CD4-positive, alpha-beta memory T cell (primary cell): ENCODE results near the gene MCF2L. TPM values are rescaled to one million over a fixed set of nuclear protein-coding genes. Genes with fewer than 3 reads are reported as not detected.
A peak's percentile ranks its signal among the peaks of the same experiment; 100 is the strongest.
"Not testable (repeated sequence)": the region's sequence is repeated elsewhere in the genome, so short reads cannot be mapped to it uniquely, and the experiment has no call there.

ENCODE experiments used
- CTCF ChIA-PET: fragments of 350-600 bp; sonication (Branson Sonifier 250); formaldehyde crosslinking; loops from one replicate; lab custom pipeline; 2021; ENCODE audit warnings: inconsistent platforms; ENCODE audit not compliant: partially characterized antibody; lab: Charles Lee
- POLR2A ChIA-PET: fragments of 350-600 bp; sonication (Branson Sonifier 250); formaldehyde crosslinking; loops from one replicate; lab custom pipeline; 2021; ENCODE audit not compliant: partially characterized antibody; lab: Charles Lee
- DNase-seq, 5 donors: peaks; one replicate each; pipeline versions ENCODE4 v3.0.0 to v3.0.0-alpha.2; 2020 to 2022; ENCODE audit warnings: mixed read lengths in 1 of 5
- H3K27ac ChIP-seq: one replicate; pipeline ENCODE4 v1.7.0; 2013; ENCODE audit warnings: low read depth, low read length
- H3K27me3 ChIP-seq: 2 replicates; pipeline ENCODE4 v1.7.0; 2013; ENCODE audit warnings: mild to moderate bottlenecking, low read length, moderate library complexity; ENCODE audit not compliant: insufficient read depth
- H3K36me3 ChIP-seq: 2 replicates; pipeline ENCODE4 v1.7.0; 2013; ENCODE audit warnings: mild to moderate bottlenecking, low read length, moderate library complexity; ENCODE audit not compliant: insufficient read depth
- H3K4me1 ChIP-seq: 2 replicates; pipeline ENCODE4 v1.7.0; 2013; ENCODE audit warnings: mild to moderate bottlenecking, low read length, moderate library complexity; ENCODE audit not compliant: insufficient read depth
- H3K4me3 ChIP-seq, 2 donors: one replicate each; pipeline ENCODE4 v1.7.0; 2013; ENCODE audit warnings: low read length in 2 of 2, mild to moderate bottlenecking in 1 of 2
- H3K9me3 ChIP-seq, 2 donors: one replicate each; pipeline ENCODE4 v1.7.0; 2013; ENCODE audit warnings: low read length in 2 of 2, control low read depth in 1 of 2; ENCODE audit not compliant: control insufficient read depth in 1 of 2
- H3K27ac Mint-ChIP-seq, 7 donors: one replicate each; pipeline ENCODE4 v1.8.0; 2020 to 2021; ENCODE audit warnings: mixed read lengths in 7 of 7, mild to moderate bottlenecking in 6 of 7, inconsistent platforms in 3 of 7, moderate library complexity in 3 of 7
- H3K27me3 Mint-ChIP-seq, 2 donors: one replicate each; pipeline ENCODE4 v1.8.0; 2020 to 2021; ENCODE audit warnings: mixed read lengths in 2 of 2
- H3K36me3 Mint-ChIP-seq, 2 donors: one replicate each; pipeline ENCODE4 v1.8.0; 2020 to 2021; ENCODE audit warnings: mixed read lengths in 2 of 2, inconsistent platforms in 1 of 2, mild to moderate bottlenecking in 1 of 2
- H3K4me1 Mint-ChIP-seq, 4 donors: one replicate each; pipeline ENCODE4 v1.8.0; 2020 to 2021; ENCODE audit warnings: mixed read lengths in 4 of 4, mild to moderate bottlenecking in 1 of 4
- H3K4me3 Mint-ChIP-seq, 8 donors: one replicate each; pipeline ENCODE4 v1.8.0; 2020 to 2021; ENCODE audit warnings: mixed read lengths in 8 of 8, mild to moderate bottlenecking in 7 of 8, moderate library complexity in 6 of 8, inconsistent platforms in 3 of 8
- H3K9me3 Mint-ChIP-seq, 8 donors: one replicate each; pipeline ENCODE4 v1.8.0; 2020 to 2021; ENCODE audit warnings: mixed read lengths in 8 of 8, mild to moderate bottlenecking in 5 of 8, inconsistent platforms in 3 of 8, moderate library complexity in 1 of 8
- intact Hi-C: fragments of 100-400 bp; cut with micrococcal nuclease; formaldehyde crosslinking; loops from one replicate; pipeline ENCODE4 v1.15.1; 2023
- polyA plus RNA-seq, 2 donors: library from polyadenylated mRNA; unstranded; fragments of 300-500 nt; fragmentation: Illumina TruSeq; gene quantifications; one replicate each; pipeline ENCODE4 v1.2.3, GENCODE V29; 2021
- total RNA-seq, 2 experiments: library from RNA; stranded (reverse); gene quantifications; one replicate each; pipeline ENCODE4 v1.2.3, GENCODE V29; 2021

The MCF2L gene
- total and polyA plus RNA-seq, 4 experiments from 2014 or later, result 0.15 to 18.9 (median 10.4) TPM

DNA sequence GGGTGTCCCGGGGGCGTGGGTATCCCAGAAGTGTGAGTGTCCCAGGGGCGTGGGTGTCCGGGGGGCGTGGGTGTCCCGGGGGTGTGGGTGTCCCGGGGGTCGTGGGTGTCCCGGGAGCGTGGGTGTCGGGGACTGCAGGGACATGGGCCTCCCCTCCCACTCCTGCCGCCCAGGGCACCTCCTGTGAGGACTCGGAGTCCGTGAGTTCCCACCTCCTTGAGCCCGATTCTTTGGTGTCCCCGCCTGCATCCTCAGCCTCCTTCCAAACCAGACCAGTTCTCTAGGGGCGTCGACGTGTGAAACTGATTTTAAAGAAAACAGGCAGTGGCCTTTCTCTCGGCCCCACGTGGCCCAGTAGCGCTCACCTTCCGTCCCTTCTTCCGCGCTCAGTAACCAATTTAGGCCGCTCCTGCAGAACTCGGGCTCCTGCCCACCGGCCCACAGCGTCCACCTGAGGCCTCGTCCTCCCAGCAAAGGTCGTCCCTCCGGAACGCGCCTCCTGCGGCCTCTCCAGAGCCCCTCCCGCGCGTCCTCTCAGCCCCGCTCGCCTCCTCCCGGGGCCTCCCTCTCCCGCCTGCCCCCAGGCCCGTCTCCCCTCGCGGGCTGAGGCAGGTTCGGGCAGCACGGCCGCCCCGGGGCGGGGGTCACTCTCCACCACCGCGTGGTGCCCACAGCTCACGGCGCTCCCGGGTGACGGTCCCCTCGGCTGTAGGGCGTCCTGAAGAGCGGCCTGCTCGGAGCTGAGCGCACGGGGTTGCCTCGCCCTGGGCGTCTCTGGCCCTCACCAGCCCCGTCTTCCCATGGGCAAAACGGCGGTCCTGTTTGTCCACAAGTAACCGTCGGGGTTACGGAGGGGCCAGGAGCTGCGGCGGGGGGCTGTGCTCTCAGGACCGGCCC is 140.4 kb downstream of the MCF2L start:
- Mint-ChIP-seq H3K9me3 (no peaks in the 10 kb centered on the region), H3K27me3 (peaks cover 0 to 2% of the 10 kb centered on the region in 2 donors), H3K4me3 (peak overlapping the region in 7 of 8 donors; percentile 21 to 71 (median 59)), H3K36me3 (no peaks in the 10 kb centered on the region), H3K4me1 (no peaks in the 10 kb centered on the region), H3K27ac (no peak overlapping the region)
- H3K27ac ChIP-seq, result no peak overlapping the region
- H3K27me3 ChIP-seq, result peaks cover 4% of the 10 kb centered on the region
- ChIA-PET POLR2A (interaction anchor here (1.9 kb wide), 1 partner anchor 101 kb away, joined by 5 read pairs; the partner anchor contains the start of gene CUL4A), CTCF (no interaction called here)
- no peaks in the 10 kb centered on the region for H3K9me3 ChIP-seq
- H3K4me1 ChIP-seq, result peaks cover 4% of the 10 kb centered on the region
- no peaks in the 10 kb centered on the region for H3K36me3 ChIP-seq
- no peak for DNase-seq
- intact Hi-C loops, result no loop called here
- H3K4me3 ChIP-seq, result peak overlapping the region in 1 of 2 donors; percentile 38

DNA sequence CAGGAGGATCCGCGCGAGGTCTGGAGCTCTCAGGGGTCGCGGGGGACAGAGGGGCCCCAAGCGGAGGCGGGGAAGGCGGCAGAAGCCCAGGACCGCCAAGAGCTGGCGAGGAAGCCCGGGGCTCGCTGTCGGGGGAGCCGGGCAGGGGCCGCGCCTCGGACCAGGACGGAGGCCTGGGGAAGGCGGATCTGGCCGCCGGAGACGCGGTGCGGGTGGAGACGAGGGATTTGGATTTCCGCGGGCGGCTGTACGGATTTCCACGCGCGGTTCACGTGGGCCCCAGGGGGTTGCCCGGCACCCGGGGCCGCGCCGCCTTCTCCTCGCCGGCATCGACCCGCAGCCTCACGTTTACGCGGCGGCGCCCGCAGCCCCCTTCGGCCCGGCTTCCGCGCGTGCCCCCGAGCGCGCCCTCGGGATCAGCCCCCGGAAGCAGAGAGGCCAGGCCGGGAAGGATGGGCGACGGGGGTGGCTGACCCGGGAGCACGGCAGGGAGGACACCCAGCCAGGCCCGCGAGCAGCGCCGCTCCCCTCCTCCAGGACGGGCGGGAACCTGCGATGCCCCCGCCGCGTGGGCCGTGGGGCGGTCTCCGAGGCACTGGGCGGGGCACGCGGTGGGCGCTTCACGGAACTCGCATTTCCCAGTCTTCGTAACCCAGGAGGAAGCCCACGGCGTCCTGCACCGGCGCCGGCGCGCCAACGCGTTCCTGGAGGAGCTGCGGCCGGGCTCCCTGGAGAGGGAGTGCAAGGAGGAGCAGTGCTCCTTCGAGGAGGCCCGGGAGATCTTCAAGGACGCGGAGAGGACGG is 141.2 kb downstream of the MCF2L start:
- peaks cover 4% of the 10 kb centered on the region for H3K4me1 ChIP-seq
- ChIA-PET POLR2A (interaction anchor here (1.9 kb wide), 1 partner anchor 100 kb away, joined by 5 read pairs; the partner anchor contains the start of gene CUL4A), CTCF (no interaction called here)
- H3K27me3 ChIP-seq, result peaks cover 4% of the 10 kb centered on the region
- Mint-ChIP-seq H3K27me3 (no peaks in the 10 kb centered on the region), H3K4me1 (no peaks in the 10 kb centered on the region), H3K4me3 (peak overlapping the region in 6 of 8 donors; percentile 15 to 73 (median 40)), H3K36me3 (no peaks in the 10 kb centered on the region), H3K9me3 (no peaks in the 10 kb centered on the region), H3K27ac (no peak overlapping the region)
- H3K9me3 ChIP-seq, result no peaks in the 10 kb centered on the region
- intact Hi-C loops, result no loop called here
- no peak overlapping the region for H3K27ac ChIP-seq
- no peaks in the 10 kb centered on the region for H3K36me3 ChIP-seq
- peak in 4 of 5 donors; percentile 22 to 32 (median 24) for DNase-seq
- peak overlapping the region in 1 of 2 donors; percentile 38 for H3K4me3 ChIP-seq

DNA sequence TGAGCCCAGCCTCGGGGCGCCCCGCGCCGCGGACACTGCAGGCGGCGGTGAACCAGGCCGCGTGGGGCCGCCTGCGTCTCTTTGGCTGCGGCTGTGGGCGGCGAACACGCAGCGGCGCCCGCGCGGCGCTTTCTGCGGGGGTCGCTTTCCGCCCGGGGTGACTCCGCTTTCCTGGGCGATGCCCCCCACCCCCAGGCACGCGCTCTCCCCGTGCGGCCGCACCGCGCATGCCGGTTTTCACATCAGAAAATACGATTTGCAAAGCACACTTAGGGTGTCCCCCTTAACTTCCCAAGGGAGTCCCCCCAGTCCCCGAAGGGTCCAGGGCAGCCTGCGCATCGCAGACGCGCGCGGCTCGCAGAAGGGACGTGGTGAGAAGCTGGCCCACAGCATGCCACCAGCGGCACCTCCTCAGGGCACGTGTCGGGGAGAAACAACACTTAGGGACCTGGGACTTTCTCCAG is 141.9 kb downstream of the MCF2L start:
- peak overlapping the region in 6 of 8 donors; percentile 15 to 73 (median 60) for H3K4me3 Mint-ChIP-seq

DNA sequence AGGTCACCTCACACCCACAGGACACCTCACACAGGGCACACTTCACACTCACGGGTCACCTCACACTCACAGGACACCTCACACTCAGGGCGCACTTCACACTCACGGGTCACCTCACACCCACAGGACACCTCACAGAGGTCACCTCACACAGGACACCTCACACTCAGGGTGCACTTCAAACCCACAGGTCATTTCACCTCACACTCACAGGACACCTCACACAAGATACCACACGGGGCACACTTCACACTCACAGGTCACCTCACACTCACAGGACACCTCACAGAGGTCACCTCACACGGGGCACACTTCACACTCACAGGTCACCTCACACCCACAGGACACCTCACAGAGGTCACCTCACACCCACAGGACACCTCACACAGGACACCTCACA is 142.8 kb downstream of the MCF2L start:
- H3K4me1 ChIP-seq, H3K9me3 Mint-ChIP-seq, CTCF ChIA-PET, H3K4me3 Mint-ChIP-seq, H3K36me3 Mint-ChIP-seq, POLR2A ChIA-PET, H3K27ac ChIP-seq, H3K9me3 ChIP-seq, H3K27ac Mint-ChIP-seq, intact Hi-C loops, H3K36me3 ChIP-seq, H3K27me3 Mint-ChIP-seq, H3K4me3 ChIP-seq, H3K4me1 Mint-ChIP-seq, H3K27me3 ChIP-seq, DNase-seq: not testable (repeated sequence)

More for the DNA sequence above, 141.9 kb downstream of the MCF2L start:
- Mint-ChIP-seq H3K4me1 (no peaks in the 10 kb centered on the region), H3K9me3 (no peaks in the 10 kb centered on the region), H3K36me3 (no peaks in the 10 kb centered on the region), H3K27me3 (no peaks in the 10 kb centered on the region), H3K27ac (no peak overlapping the region)
- Histone ChIP-seq H3K9me3 (no peaks in the 10 kb centered on the region), H3K4me3 (peak overlapping the region in 1 of 2 donors; percentile 38), H3K4me1 (peaks cover 4% of the 10 kb centered on the region), H3K27me3 (peaks cover 4% of the 10 kb centered on the region), H3K27ac (no peak overlapping the region), H3K36me3 (no peaks in the 10 kb centered on the region)
- peak in 1 of 5 donors; percentile 13 for DNase-seq
- intact Hi-C loops, result no loop called here
- POLR2A ChIA-PET, result interaction anchor here (1.9 kb wide), 1 partner anchor 99 kb away, joined by 5 read pairs; the partner anchor contains the start of gene CUL4A
- CTCF ChIA-PET, result no interaction called here

DNA sequence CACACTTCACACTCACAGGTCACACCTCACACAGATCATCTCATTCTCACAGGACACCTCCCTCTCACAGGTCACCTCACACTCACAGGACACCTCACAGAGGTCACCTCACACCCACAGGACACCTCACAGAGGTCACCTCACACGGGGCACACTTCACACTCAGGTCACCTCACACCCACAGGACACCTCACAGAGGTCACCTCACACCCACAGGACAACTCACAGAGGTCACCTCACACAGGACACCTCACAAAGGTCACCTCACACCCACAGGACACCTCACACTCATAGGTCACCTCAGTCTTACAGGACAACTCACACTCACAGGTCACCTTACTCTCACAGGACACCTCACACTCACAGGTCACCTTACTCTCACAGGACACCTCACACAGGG is 143.5 kb downstream of the MCF2L start:
- H3K9me3 Mint-ChIP-seq, intact Hi-C loops, H3K4me1 ChIP-seq, H3K36me3 ChIP-seq, H3K9me3 ChIP-seq, H3K27me3 Mint-ChIP-seq, DNase-seq, CTCF ChIA-PET, POLR2A ChIA-PET, H3K4me3 ChIP-seq, H3K27ac Mint-ChIP-seq, H3K4me1 Mint-ChIP-seq, H3K27me3 ChIP-seq, H3K27ac ChIP-seq, H3K4me3 Mint-ChIP-seq, H3K36me3 Mint-ChIP-seq: not testable (repeated sequence)

DNA sequence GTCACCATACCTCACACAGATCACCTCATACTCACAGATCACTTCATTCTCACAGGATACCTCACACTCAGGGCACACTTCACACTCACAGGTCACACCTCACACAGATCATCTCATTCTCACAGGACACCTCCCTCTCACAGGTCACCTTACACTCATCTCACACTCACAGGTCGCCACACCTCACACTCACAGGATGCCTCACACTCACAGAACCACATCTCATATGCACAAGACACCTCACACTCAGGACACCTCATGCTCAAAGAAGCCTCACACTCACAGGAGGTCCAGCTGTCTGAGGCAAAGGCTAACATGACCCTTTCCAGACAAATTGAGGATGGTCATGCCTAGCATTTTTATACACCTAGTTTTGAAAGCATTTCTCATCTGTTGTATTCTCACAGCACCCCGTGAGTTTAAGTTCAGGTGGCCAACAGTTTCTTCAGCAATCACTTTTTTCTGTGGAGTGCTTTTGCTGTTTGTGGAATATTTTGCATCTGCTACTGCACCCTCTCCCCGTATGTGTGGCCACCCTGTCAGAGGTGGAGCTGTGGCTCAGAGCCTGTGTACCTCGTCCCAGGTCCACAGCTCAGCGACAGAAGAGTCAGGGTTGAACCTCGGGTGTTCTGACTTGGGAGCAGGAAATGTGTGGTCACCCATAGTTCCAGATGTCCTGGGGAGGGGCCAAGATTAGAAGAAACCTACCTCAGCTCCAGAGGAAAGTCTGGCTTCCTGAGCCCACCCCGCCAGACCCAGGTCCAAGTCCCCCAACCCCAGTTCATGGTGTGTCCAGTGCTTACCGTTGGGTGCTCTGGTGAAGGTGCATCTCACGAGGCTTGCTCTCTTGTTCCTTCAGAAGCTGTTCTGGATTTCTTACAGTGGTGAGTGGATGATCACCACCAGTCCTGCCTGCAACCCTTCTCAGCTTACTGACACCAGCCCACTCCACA is 144.2 kb downstream of the MCF2L start:
- no peak overlapping the region for H3K27ac Mint-ChIP-seq
- no peaks in the 10 kb centered on the region for H3K9me3 ChIP-seq
- intact Hi-C loops, result no loop called here
- peaks cover 4% of the 10 kb centered on the region for H3K27me3 ChIP-seq
- peaks cover 4% of the 10 kb centered on the region for H3K4me1 ChIP-seq
- no peaks in the 10 kb centered on the region for H3K4me1 Mint-ChIP-seq
- ChIA-PET POLR2A (no interaction called here), CTCF (interaction anchor here (0.6 kb wide), 1 partner anchor 194 kb away, joined by 3 read pairs; no protein-coding TSS in a partner anchor)
- H3K36me3 Mint-ChIP-seq, result no peaks in the 10 kb centered on the region
- no peaks in the 10 kb centered on the region for H3K36me3 ChIP-seq
- H3K9me3 Mint-ChIP-seq, result no peaks in the 10 kb centered on the region
- no peak overlapping the region for H3K27ac ChIP-seq
- no peak for DNase-seq
- no peak overlapping the region for H3K4me3 ChIP-seq
- peaks cover 3 to 4% of the 10 kb centered on the region in 2 donors for H3K27me3 Mint-ChIP-seq
- H3K4me3 Mint-ChIP-seq, result no peak overlapping the region
